Neural progenitor cell (in vitro differentiated cells): ENCODE results near the gene TRPC4AP.

Source experiments
- EZH2phosphoT487 ChIP-seq: fragments of 200-600 bp; sonication (generic); IDR thresholded peaks from 2 replicates; pipeline ENCODE4 v1.6.1; 2017; ENCODE audit warnings: antibody characterized with exemption
- TF ChIP-seq, protein P1 (sequence below): fragments of 200-600 bp; sonication (generic); IDR thresholded peaks from 2 replicates; pipeline ENCODE4 v1.5.1; 2017; ENCODE audit warnings: antibody characterized with exemption, mild to moderate bottlenecking

DNA sequence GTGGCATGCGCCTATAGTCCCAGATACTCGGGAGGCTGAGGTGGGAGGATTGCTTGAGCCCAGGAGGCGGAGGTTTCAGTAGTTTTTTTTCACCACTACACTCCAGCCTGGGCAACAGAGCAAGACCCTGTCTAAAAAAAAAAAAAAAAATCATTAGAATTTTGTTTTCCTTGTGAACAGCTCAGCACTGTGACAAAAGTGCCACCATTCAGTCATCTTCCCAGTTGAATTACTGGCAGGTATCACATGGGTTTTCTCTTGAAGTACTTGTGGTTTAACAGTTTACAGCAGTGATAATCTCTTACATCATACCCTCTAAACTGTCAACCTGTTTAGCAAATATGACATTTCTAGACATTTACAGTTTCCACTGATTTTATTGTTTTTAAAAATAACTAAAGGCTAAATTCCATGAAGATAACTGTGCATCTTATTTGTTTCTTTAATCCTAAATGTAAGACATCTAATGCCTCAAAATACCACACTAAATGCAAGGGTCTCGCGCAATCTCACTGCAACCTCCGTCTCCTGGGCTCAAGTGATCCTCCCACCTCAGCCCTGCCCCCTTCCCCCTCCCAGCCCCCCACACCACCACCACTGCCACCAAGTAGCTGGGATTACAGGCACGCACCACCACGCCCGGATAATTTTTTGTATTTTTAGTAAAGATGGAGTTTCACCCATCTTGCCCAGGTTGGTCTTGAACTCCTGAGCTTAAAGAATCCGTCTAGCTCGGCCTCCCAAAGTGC, 7.0 kb downstream of the TRPC4AP start:
- TF ChIP-seq EZH2phosphoT487, result no peak
- TF ChIP-seq, protein P1, sequence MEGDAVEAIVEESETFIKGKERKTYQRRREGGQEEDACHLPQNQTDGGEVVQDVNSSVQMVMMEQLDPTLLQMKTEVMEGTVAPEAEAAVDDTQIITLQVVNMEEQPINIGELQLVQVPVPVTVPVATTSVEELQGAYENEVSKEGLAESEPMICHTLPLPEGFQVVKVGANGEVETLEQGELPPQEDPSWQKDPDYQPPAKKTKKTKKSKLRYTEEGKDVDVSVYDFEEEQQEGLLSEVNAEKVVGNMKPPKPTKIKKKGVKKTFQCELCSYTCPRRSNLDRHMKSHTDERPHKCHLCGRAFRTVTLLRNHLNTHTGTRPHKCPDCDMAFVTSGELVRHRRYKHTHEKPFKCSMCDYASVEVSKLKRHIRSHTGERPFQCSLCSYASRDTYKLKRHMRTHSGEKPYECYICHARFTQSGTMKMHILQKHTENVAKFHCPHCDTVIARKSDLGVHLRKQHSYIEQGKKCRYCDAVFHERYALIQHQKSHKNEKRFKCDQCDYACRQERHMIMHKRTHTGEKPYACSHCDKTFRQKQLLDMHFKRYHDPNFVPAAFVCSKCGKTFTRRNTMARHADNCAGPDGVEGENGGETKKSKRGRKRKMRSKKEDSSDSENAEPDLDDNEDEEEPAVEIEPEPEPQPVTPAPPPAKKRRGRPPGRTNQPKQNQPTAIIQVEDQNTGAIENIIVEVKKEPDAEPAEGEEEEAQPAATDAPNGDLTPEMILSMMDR, result no peak
